Endodermal cell (in vitro differentiated cells): ENCODE results near the gene GLT1D1. TPM values are rescaled to one million over a fixed set of nuclear protein-coding genes. Genes with fewer than 3 reads are reported as not detected.
A peak's percentile ranks its signal among the peaks of the same experiment; 100 is the strongest.

Source experiments
- DNase-seq: peaks from one replicate; pipeline ENCODE4 v3.0.0-alpha.2; 2017
- H3K27ac ChIP-seq: 2 replicates; pipeline ENCODE4 v1.5.1; 2013; ENCODE audit warnings: mild to moderate bottlenecking, low read depth, low read length, moderate library complexity
- H3K27me3 ChIP-seq: 2 replicates; pipeline ENCODE4 v1.6.1; 2013; ENCODE audit warnings: mild to moderate bottlenecking, low read length, moderate library complexity; ENCODE audit not compliant: insufficient read depth, control insufficient read depth, poor library complexity, severe bottlenecking
- H3K36me3 ChIP-seq: 2 replicates; pipeline ENCODE4 v1.7.0; 2013; ENCODE audit warnings: mild to moderate bottlenecking, low read length, moderate library complexity; ENCODE audit not compliant: control insufficient read depth, insufficient read depth
- H3K4me1 ChIP-seq: one replicate; pipeline ENCODE4 v1.7.0; 2013; ENCODE audit warnings: low read length; ENCODE audit not compliant: control insufficient read depth, insufficient read depth
- H3K4me3 ChIP-seq: 2 replicates; pipeline ENCODE4 v1.5.1; 2013; ENCODE audit warnings: mild to moderate bottlenecking, low read length, moderate library complexity
- H3K9ac ChIP-seq: 2 replicates; pipeline ENCODE4 v1.6.1; 2013; ENCODE audit warnings: mild to moderate bottlenecking, low read length, moderate library complexity; ENCODE audit not compliant: poor library complexity, severe bottlenecking; ENCODE audit errors: extremely low read depth
- H3K9me3 ChIP-seq: 2 replicates; pipeline ENCODE4 v1.6.1; 2013; ENCODE audit warnings: mild to moderate bottlenecking, low read length, moderate library complexity; ENCODE audit not compliant: control insufficient read depth
- H3K27ac Mint-ChIP-seq: 2 replicates; pipeline ENCODE4 v1.8.0; 2020; ENCODE audit warnings: mixed read lengths
- H3K27me3 Mint-ChIP-seq: 2 replicates; pipeline ENCODE4 v1.8.0; 2021; ENCODE audit warnings: mild to moderate bottlenecking, mixed read lengths; ENCODE audit not compliant: insufficient read depth
- H3K36me3 Mint-ChIP-seq: 2 replicates; pipeline ENCODE4 v1.8.0; 2020; ENCODE audit warnings: low read depth, mixed read lengths
- H3K4me1 Mint-ChIP-seq: 2 replicates; pipeline ENCODE4 v1.8.0; 2020; ENCODE audit warnings: mixed read lengths
- H3K4me3 Mint-ChIP-seq: 2 replicates; pipeline ENCODE4 v1.8.0; 2020; ENCODE audit warnings: mild to moderate bottlenecking, moderate library complexity, mixed read lengths
- H3K9me3 Mint-ChIP-seq: 2 replicates; pipeline ENCODE4 v1.8.0; 2020; ENCODE audit warnings: mild to moderate bottlenecking, mixed read lengths
- CTCF ChIP-seq: fragments of 200-600 bp; sonication (generic); conservative IDR thresholded peaks from 2 replicates; pipeline ENCODE4 v1.5.0; 2021; ENCODE audit warnings: antibody characterized with exemption, mild to moderate bottlenecking
- WGBS, 2 experiments: methylation state at CpG; one replicate each; pipeline versions ENCODE4 v1.1.5 to v1.1.7; 2013; ENCODE audit warnings: missing lambda C conversion rate in 2 of 2, mixed read lengths in 1 of 2; ENCODE audit not compliant: insufficient coverage in 1 of 2, insufficient read length in 1 of 2; 5-methylcytosine and 5-hydroxymethylcytosine counted together
- total RNA-seq, 2 donors: library from RNA; stranded (reverse); fragmentation: NEBNext Ultra II Directional in 1 of 2; extraction: Animal tissue kit (Norgen Biotek cat#: 25700) in 1 of 2; gene quantifications; 2 replicates in 1 of 2; 3 replicates in 1 of 2; pipeline ENCODE4 v1.2.1, GENCODE V29; 2021

GLT1D1 gene
- total RNA-seq, 2 donors from 2014 or later: 23.8 to 25.4 TPM

GRCh38 chr12:128853600-128854197 is 421 bp downstream of the GLT1D1 start:
- no peak for TF ChIP-seq CTCF
- Mint-ChIP-seq H3K27ac (peak overlapping the region; percentile 94), H3K27me3 (no peaks in the 10 kb centered on the region), H3K4me3 (peak overlapping the region; percentile 70), H3K4me1 (peaks cover 39% of the 10 kb centered on the region), H3K36me3 (peaks cover 47% of the 10 kb centered on the region), H3K9me3 (peaks cover 5% of the 10 kb centered on the region)
- peaks cover 17% of the 10 kb centered on the region for H3K4me1 ChIP-seq
- 0 to 1% methylated on average over 14 to 74 of the region's 74 CpGs for WGBS, 2 experiments
- peaks cover 6% of the 10 kb centered on the region for H3K9me3 ChIP-seq
- H3K36me3 ChIP-seq: peaks cover 27% of the 10 kb centered on the region
- peak overlapping the region; percentile 86 for H3K9ac ChIP-seq
- no peak for DNase-seq
- no peaks in the 10 kb centered on the region for H3K27me3 ChIP-seq
- H3K4me3 ChIP-seq: peak overlapping the region; percentile 78
- peak overlapping the region; percentile 12 for H3K27ac ChIP-seq

- WGBS, 2 experiments: 59 to 68% methylated on average over 8 to 9 of the region's 9 CpGs
- peaks cover 13% of the 10 kb centered on the region for H3K9me3 Mint-ChIP-seq
- H3K27me3 ChIP-seq: no peaks in the 10 kb centered on the region
Measured at GRCh38 chr12:128856035-128856790, 2.9 kb downstream of the GLT1D1 start.

GRCh38 chr12:128856791-128857078 is 3.5 kb downstream of the GLT1D1 start:
- Mint-ChIP-seq H3K9me3 (peaks cover 13% of the 10 kb centered on the region), H3K27me3 (no peaks in the 10 kb centered on the region), H3K27ac (no peak overlapping the region), H3K4me3 (no peak overlapping the region), H3K4me1 (peaks cover 58% of the 10 kb centered on the region), H3K36me3 (peaks cover 33% of the 10 kb centered on the region)
- Histone ChIP-seq H3K9ac (no peak overlapping the region), H3K27ac (no peak overlapping the region), H3K36me3 (peaks cover 21% of the 10 kb centered on the region), H3K4me1 (peaks cover 20% of the 10 kb centered on the region), H3K27me3 (no peaks in the 10 kb centered on the region), H3K4me3 (peak overlapping the region; percentile 2), H3K9me3 (peaks cover 16% of the 10 kb centered on the region)
- DNase-seq: no peak
- no peak for TF ChIP-seq CTCF
- WGBS, 2 experiments: 92 to 95% methylated on average over 7 of the region's 7 CpGs

More at GRCh38 chr12:128856035-128856790, 2.9 kb downstream of the GLT1D1 start:
- Histone ChIP-seq H3K9me3 (peaks cover 16% of the 10 kb centered on the region), H3K36me3 (peaks cover 25% of the 10 kb centered on the region), H3K4me3 (peak overlapping the region; percentile 2), H3K4me1 (peaks cover 20% of the 10 kb centered on the region), H3K27ac (no peak overlapping the region), H3K9ac (no peak overlapping the region)
- peak; percentile 42 for TF ChIP-seq CTCF
- Mint-ChIP-seq H3K27me3 (no peaks in the 10 kb centered on the region), H3K27ac (peak overlapping the region; percentile 87), H3K36me3 (peaks cover 33% of the 10 kb centered on the region), H3K4me1 (peaks cover 53% of the 10 kb centered on the region), H3K4me3 (no peak overlapping the region)
- DNase-seq: peak; percentile 79
